ENCODE results near the gene METTL13.
"Not testable (repeated sequence)": the region's sequence is repeated elsewhere in the genome, so short reads cannot be mapped to it uniquely, and the experiment has no call there.

The METTL13 gene

GRCh38 chr1:171769171-171769570 lies 12.3 kb upstream of the METTL13 start:
- no peak for DNase-seq

GRCh38 chr1:171769754-171770153 lies 11.7 kb upstream of the METTL13 start:
- no peak for DNase-seq

- DNase-seq = no peak
Observed at GRCh38 chr1:171772312-171772711, 9.1 kb upstream of the METTL13 start.

- DNase-seq = no peak
Observed at GRCh38 chr1:171780583-171781175, 781 bp upstream of the METTL13 start.

- no peak for DNase-seq
Observed at GRCh38 chr1:171783816-171784530, 2.5 kb downstream of the METTL13 start.

- DNase-seq = no peak
Observed at GRCh38 chr1:171784784-171785183, 3.3 kb downstream of the METTL13 start.

- DNase-seq = no peak
Observed at GRCh38 chr1:171785766-171786165, 4.3 kb downstream of the METTL13 start.

GRCh38 chr1:171786534-171786933 lies 5.1 kb downstream of the METTL13 start:
- DNase-seq = no peak

GRCh38 chr1:171787686-171788480 lies 6.4 kb downstream of the METTL13 start:
- DNase-seq = no peak

GRCh38 chr1:171788696-171789095 lies 7.2 kb downstream of the METTL13 start:
- no peak for DNase-seq

GRCh38 chr1:171790318-171790717 lies 8.9 kb downstream of the METTL13 start:
- no peak for DNase-seq

GRCh38 chr1:171792656-171793369 lies 11.4 kb downstream of the METTL13 start:
- no peak for DNase-seq

- DNase-seq = no peak
Observed at GRCh38 chr1:171793636-171794035, 12.2 kb downstream of the METTL13 start.

- no peak for DNase-seq
Observed at GRCh38 chr1:171794085-171794484, 12.6 kb downstream of the METTL13 start.

GRCh38 chr1:171796592-171796991 lies 15.1 kb downstream of the METTL13 start:
- DNase-seq = no peak

GRCh38 chr1:171798311-171798710 lies 16.9 kb downstream of the METTL13 start:
- DNase-seq = no peak

GRCh38 chr1:171798765-171799164 lies 17.3 kb downstream of the METTL13 start:
- DNase-seq = no peak

- DNase-seq = no peak
Observed at GRCh38 chr1:171799166-171799565, 17.7 kb downstream of the METTL13 start.

GRCh38 chr1:171799698-171800097 lies 18.2 kb downstream of the METTL13 start:
- DNase-seq = not testable (repeated sequence)

- DNase-seq = no peak
Observed at GRCh38 chr1:171800342-171800741, 18.9 kb downstream of the METTL13 start.

GRCh38 chr1:171800851-171801250 lies 19.4 kb downstream of the METTL13 start:
- DNase-seq = no peak

- no peak for DNase-seq
Observed at GRCh38 chr1:171801487-171801891, 20.0 kb downstream of the METTL13 start.

GRCh38 chr1:171802207-171802606 lies 20.7 kb downstream of the METTL13 start:
- no peak for DNase-seq
